ENCODE results near the gene SLC17A5.
"Not testable (repeated sequence)": the region's sequence is repeated elsewhere in the genome, so short reads cannot be mapped to it uniquely, and the experiment has no call there.

SLC17A5 gene

DNA sequence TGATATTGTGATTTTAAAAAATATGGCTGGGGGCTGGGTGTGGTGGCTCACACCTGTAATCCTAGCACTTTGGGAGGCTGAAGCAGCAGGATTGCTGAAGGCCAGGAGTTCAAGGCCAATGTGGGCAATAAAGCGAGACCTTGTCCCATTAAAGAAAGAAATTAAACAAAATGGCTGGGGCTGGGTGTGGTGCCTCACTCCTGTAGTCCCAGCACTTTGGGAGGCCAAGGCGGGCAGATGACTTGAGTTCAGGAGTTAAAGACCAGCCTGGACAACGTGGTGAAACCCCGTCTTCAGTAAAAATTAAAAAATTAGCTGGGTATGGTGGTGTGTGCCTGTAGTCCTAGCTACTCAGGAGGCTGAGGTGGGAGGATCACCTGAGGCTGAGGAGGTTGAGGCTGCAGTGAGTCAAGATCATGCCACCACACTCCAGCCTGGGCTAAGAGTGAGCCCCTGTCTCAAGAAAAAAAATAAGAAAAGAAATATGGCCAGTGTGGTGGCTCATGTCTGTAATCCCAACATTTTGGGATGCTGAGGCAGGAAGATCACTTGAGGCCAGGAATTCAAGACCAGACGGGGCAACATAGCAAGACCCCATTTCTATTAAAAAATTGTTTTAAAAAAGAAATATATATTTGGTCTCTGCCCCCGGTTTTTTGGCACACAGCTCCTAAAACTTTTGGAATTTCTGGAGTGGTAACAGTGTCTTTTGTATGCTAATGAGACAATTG lies 39.8 kb downstream of the SLC17A5 start:
- no peak for DNase-seq

DNA sequence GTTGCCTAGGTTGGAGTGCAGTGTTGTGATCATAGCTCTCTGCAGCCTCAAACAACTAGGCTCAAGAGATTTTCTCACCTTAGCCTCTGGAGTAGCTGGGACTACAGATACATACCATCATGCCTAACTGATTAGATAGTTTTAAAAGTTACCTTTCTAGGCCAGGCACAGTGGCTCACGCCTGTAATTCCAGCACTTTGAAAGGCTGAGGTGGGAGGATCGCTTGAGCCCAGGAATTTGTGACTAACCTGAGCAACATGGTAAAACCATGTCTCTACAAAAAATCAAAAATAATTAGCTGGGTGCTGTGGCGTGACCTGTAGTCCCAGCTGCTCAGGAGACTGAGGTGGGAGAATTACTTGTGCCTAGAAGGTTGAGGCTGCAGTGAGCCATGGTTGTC lies 41.2 kb downstream of the SLC17A5 start:
- DNase-seq = no peak

DNA sequence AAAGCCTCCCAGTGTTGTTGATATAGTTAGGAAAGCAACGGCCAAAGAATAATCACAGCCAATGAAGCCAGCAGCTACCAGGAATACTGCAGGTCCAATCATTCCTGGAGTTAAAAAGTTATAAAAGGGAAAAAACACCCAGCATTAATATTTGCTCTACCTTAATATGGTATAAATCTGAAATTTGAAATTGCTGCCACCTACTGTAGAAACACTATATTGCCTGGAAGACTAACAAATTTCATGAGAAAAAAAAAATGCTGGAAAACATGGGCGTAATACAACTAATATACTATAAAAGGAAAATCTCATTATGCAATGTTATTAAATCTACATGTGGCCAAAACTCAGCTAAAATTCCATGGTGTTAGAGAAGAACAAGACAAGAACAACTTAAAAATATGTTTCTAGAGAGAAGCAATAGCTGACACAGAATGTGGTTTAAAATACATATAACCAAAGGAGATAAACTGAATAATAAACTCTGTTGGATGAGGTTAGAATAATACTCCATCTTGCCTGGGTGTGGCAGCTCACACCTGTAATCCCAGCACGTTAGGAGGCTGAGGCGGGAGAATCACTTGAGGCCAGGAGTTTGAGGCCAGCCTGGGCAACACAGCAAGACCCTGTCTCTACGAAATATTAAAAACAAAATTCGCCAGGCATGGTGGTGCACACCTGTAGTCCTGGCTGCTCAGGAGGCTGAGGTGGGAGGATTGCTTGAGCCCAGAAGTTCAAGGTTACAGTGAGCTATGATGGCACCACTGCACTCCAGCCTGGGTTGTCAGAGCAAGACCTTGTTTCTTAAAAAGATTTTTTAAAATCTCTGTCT lies 43.1 kb downstream of the SLC17A5 start:
- DNase-seq = peak; percentile 76

DNA sequence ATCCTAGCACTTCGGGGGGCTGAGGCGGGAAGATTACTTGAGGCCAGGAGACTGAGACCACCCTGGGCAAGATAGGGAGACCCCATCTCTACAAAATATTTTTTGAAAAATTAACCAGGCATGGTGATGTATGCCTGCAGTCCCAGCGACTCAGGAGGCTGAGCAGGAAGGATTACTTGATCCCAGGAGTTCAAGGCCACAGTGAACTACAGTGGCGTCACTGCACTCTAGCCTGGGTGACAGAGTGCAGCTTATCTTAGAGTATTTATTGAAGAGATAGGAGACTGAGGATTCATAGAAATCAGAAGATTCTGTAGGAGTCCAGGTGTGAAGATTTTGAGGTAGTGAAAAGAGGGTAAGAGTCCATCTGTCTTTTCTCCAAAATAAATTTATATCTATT lies 45.0 kb downstream of the SLC17A5 start:
- no peak for DNase-seq

DNA sequence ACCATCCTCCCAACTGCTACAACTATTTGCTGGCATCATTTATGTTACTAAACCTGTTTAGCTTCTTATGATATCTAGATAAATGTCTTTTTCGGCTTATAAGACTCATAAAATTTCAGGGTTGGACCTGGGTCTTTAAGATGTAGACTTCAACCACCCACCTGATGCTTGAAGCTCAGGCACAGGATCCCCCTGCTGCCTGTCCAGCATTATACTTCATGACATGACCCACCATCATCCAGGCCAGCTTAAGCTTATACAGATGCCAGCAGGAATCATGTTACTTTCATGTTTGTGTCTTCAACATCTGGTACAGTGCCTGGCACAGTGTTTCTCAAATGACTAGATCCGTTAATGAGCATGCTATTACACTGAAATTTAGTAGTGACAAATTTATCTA lies 47.4 kb downstream of the SLC17A5 start:
- DNase-seq = no peak

DNA sequence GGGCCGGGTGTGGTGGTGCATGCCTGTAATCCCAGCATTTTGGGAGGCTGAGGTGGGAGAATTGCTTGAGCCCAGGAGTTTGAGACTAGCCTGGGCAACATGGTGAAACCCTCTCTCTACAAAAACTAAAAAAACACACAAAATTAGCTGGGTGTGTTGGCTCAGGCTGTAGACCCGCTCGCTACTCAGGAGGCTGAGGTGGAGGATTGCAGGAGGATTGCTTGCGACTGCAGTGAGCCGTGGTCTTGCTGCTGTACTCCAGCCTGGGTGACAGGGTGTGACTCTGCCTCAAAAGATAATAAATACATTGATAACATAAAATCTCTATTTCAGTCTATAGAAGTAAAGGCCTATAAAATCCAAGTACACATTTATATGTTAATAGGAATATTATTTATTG lies 49.3 kb downstream of the SLC17A5 start:
- DNase-seq = no peak

DNA sequence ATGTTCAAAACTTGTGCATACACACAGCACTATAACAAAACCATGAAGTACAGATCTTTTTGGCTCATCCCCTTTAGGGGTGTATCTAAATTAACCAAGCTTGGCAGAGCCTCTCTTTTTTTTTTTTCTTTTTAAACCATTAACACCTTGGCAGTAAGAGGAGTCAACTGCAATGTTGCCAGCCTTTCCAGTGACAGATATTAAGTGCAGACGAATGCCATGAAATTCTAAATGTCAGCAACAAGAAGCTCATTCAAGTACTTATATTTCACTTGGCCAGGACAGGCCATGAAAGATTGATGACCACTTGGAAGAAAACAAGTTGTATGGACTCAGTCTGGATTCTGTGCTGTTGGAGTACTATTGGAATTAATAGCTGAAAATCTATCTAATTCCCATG lies 49.8 kb downstream of the SLC17A5 start:
- no peak for DNase-seq

DNA sequence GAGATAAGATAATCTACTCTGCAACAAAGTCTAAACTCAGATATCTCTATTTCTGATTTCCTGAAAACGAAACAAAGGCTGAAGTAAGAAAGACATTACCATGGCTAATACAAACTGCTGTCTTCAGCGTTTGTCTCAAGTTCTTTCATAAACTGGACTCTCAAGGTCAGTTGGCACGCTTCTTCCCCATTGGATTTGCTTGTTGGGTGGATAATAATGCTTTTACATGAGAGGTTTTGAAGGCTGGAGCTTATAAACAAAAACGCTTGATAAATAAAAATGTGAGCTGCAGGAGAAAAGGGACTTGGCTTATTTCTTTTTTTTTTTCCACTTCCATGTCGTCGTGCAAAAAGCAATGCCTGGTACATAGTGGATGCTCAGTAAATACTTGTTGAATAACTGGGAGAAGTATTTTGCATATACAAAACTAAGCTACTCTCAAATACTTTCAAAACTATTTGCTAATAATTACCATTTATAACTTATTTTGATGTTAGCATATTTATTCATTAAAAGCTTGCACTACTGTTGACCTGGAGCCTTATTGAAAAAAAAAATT lies 67.3 kb downstream of the SLC17A5 start:
- DNase-seq = peak; percentile 34

DNA sequence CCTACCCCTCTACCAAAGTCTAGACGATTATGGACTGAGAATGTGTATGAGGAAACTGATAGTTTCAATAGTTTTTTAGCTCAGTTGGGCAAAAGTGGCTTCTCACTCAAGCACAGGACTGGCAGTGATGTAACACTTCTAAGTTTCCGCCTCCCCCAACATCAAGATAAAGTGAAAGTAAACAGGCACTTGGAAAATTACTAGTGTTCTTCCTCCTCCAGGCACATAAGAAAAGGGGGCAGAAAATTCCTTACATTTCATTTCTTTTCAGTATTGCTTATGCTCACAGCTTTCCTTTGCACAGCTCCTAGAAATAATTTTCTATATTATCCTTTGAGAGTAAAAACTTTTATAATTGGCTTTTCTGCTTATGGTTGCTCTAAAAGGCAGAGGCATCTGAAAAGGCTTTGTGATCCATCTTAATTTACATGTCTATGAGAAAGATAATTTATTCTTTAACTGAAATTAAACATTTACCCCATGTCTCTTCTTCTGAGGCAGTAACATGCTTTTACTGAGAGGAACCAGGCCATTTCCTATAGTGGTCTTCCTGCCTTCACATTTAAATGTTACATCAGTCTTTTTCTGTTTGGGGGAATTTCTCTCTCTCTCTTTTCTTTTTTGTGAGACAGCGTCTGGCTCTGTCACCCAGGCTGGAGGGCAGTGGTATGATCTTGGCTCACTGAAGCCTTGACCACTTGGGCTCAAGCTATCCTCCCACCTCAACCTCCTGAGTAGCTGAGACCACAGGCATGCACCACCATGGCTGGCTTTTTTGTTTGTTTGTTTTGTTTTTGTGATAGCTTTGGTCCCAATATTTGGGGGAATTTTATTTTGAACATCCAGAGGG lies 68.0 kb downstream of the SLC17A5 start:
- peak; percentile 84 for DNase-seq

DNA sequence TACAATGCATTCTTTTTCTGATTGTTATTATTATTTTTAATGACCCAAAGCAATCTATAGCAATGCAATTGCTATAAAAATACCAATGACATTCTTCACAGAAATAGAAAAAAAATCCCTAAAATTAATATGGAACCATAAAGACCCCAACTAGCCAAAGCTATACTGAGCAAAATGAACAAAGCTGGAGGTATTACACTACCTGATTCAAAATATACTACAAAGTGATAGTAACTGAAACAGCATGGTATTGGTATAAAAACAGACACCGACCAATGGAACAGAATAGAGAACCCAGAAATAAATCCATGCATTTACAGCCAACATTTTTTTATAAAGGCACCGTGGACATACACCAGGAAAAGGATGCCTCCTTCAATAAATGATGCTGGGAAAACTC lies 72.5 kb downstream of the SLC17A5 start:
- no peak for DNase-seq

DNA sequence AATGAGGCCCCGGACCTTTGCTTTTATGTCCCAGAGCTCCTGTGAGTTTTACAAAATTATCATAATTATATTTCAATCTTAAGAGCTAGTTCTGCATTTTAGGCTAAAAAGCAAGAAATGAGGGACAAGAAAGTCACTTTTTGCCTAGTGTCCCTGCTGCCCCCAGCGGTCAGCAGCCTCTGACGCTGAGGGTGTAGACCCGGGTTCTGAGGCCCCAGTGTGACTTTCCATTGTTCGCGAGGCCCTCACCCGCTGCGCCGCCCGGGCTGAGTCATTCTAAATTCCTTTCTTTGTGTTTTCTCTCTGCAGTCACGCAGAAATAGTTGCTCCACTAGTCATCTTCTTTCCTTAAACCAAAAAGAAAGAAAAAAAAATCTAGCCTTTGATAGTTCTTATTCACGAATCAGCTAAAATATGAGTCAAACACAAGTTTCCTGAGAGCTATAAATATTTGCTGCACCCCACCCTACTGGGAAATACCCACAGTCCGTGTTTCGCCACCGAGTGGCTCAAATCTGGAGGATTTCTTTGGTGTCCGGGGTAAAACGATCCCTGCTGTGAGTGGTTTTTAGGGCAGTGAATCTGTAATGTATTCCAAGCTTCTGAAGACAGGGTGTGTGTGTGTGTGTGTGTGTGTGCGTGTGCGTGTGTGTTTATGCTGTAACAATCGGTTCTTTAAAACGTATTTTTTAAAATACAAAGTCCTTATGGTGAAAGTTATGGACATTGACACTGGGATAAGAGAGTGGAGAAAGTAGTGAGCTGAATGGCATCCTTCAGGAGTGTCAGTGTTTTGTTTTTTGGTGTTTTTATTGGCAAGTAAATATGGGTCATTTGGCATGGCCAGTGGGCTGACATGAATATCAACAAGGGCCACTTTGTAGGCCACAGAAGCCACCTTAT lies 73.3 kb downstream of the SLC17A5 start:
- peak; percentile 96 for DNase-seq

DNA sequence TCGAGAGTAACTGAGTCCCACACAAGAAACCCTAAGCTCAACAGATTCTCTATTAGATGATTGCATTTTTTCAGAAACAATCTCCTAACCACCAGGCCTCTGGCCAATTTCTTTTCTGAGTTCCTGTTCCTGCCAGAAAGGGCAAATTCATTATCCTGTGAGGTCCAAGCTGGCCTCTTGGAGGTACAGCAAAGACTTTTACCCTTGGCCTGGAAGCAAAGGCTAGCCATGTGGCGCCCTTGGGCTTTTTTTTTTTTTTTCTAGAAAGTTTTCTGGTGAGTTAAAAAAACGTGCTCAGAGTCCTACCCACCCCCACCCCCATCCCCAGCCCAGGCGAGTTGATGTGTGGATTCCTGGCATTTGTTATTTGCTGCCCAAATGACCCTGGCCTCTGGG lies 73.9 kb downstream of the SLC17A5 start:
- peak; percentile 82 for DNase-seq

DNA sequence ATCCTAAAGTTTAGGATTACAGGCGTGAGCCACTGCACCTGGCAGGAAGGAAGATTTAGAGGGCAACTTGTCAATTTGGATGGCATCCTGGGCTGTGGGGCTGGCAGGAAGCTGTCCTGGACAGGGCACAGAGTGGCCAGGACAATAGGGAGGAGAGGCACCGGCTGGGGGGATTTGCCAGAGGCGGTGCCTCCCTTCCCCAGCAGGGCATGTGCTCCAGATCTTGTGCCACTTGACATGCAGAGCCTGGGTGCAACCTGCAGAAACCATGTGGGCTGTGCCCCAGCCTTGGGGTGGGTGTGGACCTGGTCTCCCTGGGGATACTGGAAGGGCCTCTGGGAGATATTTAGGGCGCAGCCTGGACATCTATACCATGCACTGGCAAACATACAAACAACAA lies 74.4 kb downstream of the SLC17A5 start:
- peak; percentile 44 for DNase-seq

DNA sequence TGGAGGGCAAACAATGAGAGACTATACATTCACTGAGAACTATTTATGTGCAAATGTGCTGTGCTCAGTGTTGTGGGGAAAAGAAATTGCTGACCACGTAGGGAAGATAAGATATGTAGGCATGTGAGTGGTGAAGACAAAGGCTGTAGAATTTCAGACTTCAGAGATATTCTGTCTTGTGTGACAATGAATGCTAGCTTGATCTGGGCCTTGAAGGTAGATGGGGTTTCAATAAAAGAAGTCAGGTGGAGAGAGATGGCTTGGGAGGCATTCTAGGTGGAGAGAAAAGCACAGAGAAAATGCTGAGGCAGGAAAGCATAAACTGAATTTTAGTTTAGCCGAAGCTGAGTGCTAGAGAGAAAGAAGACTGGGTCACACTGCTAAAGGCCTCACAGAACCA lies 76.1 kb downstream of the SLC17A5 start:
- no peak for DNase-seq

DNA sequence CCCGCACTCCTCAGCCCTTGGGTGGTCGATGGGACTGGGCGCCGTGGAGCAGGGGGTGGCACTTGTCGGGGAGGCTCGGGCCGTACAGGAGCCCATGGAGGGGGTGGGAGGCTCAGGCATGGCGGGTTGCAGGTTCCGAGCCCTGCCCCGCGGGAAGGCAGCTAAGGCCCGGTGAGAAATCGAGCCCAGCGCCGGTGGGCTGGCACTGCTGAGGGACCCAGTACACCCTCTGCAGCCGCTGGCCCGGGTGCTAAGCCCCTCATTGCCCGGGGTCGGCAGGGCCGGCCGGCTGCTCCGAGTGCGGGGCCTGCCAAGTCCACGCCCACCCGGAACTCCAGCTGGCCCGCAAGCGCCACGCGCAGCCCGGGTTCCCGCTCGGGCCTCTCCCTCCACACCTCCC lies 81.3 kb downstream of the SLC17A5 start:
- DNase-seq = not testable (repeated sequence)

DNA sequence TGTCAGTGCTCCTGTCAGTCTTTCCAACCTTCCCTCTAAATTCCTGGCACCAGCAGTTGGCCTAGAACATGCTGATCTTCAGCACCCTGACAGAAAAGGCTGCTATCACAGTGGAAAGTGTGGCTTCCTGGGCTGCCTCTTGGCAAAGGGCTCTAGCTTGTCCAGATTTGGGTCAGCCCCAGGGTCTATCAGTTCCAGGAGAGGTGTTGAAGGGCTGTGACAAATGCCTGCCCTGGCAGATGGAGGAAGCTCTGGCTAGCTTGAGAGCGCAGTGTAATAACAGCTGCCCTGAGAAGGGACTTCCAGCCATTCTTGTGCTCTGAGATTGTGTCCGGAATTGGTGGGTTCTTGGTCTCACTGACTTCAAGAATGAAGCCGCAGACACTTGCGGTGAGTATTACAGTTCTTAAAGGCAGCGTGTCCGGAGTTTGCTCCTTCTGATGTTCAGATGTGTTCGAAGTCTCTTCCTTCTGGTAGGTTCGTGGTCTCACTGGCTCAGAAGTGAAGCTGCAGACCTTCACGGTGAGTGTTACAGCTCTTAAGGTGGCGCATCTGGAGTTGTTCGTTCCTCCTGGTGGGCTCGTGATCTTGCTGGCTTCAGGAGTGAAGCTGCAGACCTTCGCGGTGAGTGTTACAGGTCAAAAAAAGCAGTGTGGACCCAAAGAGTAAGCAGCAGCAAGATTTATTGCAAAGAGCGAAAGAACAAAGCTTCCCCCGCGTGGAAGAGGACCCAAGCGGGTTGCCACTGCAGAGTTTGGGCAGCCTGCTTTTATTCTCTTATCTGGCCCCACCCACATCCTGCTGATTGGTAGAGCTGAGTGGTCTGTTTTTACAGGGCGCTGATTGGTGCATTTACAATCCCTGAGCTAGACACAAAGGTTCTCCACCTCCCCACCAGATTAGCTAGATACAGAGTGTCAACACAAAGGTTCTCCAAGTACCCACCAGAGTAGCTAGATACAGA lies 82.3 kb downstream of the SLC17A5 start:
- not testable (repeated sequence) for DNase-seq

DNA sequence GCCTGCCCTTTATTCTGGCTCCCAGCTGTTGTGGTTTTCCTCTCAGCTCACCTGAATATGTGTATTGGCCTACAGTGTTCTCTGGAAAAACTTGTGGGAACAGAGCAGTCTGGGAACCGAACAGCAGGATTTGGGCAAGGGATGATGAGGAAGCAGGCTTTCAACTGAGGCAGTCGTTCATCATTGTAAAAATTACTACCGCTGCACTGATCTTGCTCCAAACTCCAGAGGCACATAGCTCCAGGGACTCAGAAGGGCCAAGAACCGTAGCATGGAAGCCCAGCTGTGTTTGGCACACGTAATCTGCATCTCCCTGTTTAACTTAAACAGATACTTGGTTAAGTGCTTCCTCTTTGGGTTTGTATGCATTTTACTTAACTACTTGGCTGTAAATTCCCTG lies 84.7 kb downstream of the SLC17A5 start:
- no peak for DNase-seq

DNA sequence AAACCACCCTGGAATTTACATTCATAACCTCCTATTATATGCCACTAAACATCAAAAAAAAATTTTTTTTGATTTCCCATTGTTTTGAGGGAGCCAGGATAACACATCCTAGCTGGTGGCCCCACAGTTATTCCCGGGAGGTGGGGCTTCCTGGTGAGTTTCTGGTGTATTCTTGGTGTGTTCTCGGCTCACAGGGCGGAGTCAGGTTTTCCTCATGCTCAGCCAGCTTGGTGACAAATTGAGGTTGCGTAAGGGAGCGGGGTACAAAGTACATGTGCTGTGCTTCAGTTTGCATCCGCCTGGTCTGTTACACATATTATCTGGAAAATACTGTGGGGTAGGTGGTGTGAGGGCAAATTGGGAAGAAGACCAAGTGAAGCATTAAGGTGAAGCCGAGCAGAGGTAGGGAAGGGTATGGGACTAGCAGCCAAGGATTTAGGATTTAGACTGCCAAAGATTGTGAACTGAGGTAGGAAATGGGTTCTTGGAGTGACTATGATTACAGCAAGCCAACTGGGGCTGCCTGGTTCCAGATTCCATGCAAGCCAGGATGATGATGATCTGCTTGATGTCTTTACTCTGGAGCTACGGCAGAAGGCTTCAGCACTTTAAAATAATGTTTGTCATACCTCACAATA lies 86.7 kb downstream of the SLC17A5 start:
- peak; percentile 45 for DNase-seq

DNA sequence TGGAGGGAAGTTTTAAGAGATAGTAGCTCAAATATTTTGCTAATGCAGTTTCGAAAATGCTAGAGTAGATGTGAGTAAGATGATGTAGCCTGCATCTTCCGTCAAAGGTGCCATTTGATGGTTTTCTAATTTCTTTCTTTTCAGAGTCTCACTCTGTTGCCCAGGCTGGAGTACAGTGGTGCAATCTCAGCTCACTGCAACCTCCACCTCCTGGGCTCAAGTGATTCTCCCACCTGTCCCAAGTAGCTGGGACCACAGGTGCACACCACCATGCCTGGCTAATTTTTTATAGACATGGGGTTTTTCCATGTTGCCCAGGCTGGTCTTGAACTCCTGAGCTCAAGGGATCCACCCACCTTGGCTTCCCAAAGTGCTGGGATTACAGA lies 87.3 kb downstream of the SLC17A5 start:
- not testable (repeated sequence) for DNase-seq

DNA sequence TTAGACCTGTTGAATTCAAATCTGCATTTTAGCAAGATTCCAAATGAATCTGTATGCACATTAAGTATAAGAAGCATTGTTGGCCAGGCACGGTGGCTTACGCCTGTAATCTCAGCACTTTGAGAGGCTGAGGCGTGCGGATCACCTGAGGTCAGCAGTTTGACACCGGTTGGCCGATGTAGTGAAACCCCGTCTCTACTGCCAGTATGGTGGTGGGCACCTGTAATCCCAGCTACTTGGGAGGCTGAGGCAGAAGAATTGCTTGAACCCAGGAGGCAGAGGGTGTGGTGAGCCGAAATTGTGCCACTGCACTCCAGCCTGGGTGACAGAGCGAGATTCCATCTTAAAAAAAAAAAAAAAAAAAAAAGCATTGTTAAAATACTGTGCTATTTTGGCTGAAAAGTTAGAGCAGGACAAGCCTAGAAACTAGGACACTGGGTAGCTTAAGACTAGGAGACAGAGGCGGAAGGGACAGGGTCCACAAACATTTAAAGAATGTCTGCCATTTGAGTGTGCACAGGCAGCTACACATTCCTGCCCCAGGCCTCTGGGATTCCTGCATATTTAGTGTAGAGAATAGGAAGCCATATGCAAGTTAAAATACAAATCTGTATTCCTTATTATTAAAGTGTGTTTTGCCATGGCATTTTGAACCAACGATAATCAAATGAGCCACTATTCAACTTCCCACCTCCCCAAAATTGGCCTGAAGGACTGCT lies 87.9 kb downstream of the SLC17A5 start:
- no peak for DNase-seq

All from DMS53 (cell line).